Measurements from ENCODE around the gene LYPD6B. TPM values are rescaled to one million over a fixed set of nuclear protein-coding genes. Genes with fewer than 3 reads are reported as not detected.

Gene LYPD6B
- total RNA-seq, 1 experiment from 2014 or later: 2.0 TPM

DNA sequence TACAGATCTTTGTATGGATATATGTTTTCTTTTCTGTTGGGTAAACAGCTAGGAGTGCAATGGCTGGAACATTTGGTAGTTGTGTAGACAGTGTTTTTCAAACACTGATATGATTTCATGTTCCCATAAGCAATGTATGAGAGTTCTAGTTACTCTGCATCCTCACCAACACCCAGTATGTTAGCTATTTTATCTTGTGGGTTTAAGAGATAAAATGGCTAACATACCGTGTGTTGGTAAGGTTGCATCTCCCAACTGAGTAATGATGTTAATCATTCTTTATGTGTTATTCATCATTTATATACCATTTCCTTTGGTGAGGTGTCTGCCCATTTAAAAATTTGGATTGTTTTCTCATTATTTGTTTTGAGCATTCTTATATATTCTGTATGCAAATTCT, 65.7 kb downstream of the LYPD6B start:
- Mint-ChIP-seq H3K36me3 (ENCODE audit: insufficient read depth in 1 of 3, low read depth in 3 of 3) (peaks cover 0 to 12% (median 5%) of the 10 kb centered on the region in 3 experiments; a peak in 5 of 7 replicates), H3K4me1 (peaks cover 0 to 2% of the 10 kb centered on the region in 2 experiments; a peak in 1 of 4 replicates), H3K27me3 (ENCODE audit: low read depth) (no peaks in the 10 kb centered on the region; the same call in 1 of the 2 replicates), H3K4me3 (no peak overlapping the region), H3K27ac (no peak overlapping the region), H3K9me3 (peaks cover 6 to 17% of the 10 kb centered on the region in 2 experiments; a peak in 4 of 5 replicates)
- H3K4me2 ChIP-seq (ENCODE audit: insufficient read depth, insufficient read length, low read length): no peak overlapping the region
- no peak overlapping the region for H2AK5ac ChIP-seq (ENCODE audit: insufficient read length, low read length)
- WGBS (ENCODE audit: extremely low coverage, insufficient read length, low lambda C conversion rate): no CpG with 5 or more reads among the region's 1 CpG
- H3K79me2 ChIP-seq (ENCODE audit: insufficient read depth, low read length): no peaks in the 10 kb centered on the region
- H2BK20ac ChIP-seq (ENCODE audit: low read depth, low read length, poor library complexity, severe bottlenecking): no peak overlapping the region
- H4K8ac ChIP-seq (replicated peaks; ENCODE audit: insufficient read length, low read depth, low read length): no peak overlapping the region
- no peak overlapping the region for H2AFZ ChIP-seq (ENCODE audit: low read length)
- H2BK5ac ChIP-seq (ENCODE audit: insufficient read length, low read length): no peak overlapping the region
- no peak overlapping the region for H3K9ac ChIP-seq (ENCODE audit: extremely low read depth, insufficient read length, low read length)
- H3K56ac ChIP-seq (ENCODE audit: insufficient read length, low read depth, low read length): no peak overlapping the region
- DNase-seq: no peak
- no peak overlapping the region for H4K5ac ChIP-seq (ENCODE audit: insufficient read length, low read depth, low read length)
- no peaks in the 10 kb centered on the region for H4K20me1 ChIP-seq (ENCODE audit: control insufficient read depth, insufficient read depth, insufficient read length)
- H3K27ac ChIP-seq (ENCODE audit: insufficient read length, low read depth, low read length): no peak overlapping the region
- H3T11ph ChIP-seq (ENCODE audit: low read length): no peak overlapping the region
- H3K9me3 ChIP-seq (ENCODE audit: control insufficient read depth, low read depth, low read length): no peaks in the 10 kb centered on the region
- no peak overlapping the region for H3K23ac ChIP-seq (ENCODE audit: insufficient read length, low read depth, low read length)
- H3K18ac ChIP-seq (ENCODE audit: insufficient read length, low read depth, low read length): no peak overlapping the region
- no peak overlapping the region for H4K91ac ChIP-seq (ENCODE audit: insufficient read length, low read depth, low read length)
- H3K23me2 ChIP-seq (ENCODE audit: insufficient read length, low read depth, low read length, poor library complexity, severe bottlenecking): no peaks in the 10 kb centered on the region
- H3K4ac ChIP-seq (ENCODE audit: low read depth, low read length): no peak overlapping the region
- H2BK120ac ChIP-seq (ENCODE audit: low read depth, low read length, poor library complexity, severe bottlenecking): no peak overlapping the region
- H3K79me1 ChIP-seq (ENCODE audit: insufficient read depth, low read depth, low read length, poor library complexity, severe bottlenecking): no peaks in the 10 kb centered on the region
- H3K4me1 ChIP-seq (ENCODE audit: insufficient read depth, low read length): no peaks in the 10 kb centered on the region
- no peak overlapping the region for H3K14ac ChIP-seq (ENCODE audit: insufficient read depth, low read length)
- H2BK12ac ChIP-seq (ENCODE audit: insufficient read length, low read depth, low read length): no peak overlapping the region
- TF ChIP-seq, protein P1, sequence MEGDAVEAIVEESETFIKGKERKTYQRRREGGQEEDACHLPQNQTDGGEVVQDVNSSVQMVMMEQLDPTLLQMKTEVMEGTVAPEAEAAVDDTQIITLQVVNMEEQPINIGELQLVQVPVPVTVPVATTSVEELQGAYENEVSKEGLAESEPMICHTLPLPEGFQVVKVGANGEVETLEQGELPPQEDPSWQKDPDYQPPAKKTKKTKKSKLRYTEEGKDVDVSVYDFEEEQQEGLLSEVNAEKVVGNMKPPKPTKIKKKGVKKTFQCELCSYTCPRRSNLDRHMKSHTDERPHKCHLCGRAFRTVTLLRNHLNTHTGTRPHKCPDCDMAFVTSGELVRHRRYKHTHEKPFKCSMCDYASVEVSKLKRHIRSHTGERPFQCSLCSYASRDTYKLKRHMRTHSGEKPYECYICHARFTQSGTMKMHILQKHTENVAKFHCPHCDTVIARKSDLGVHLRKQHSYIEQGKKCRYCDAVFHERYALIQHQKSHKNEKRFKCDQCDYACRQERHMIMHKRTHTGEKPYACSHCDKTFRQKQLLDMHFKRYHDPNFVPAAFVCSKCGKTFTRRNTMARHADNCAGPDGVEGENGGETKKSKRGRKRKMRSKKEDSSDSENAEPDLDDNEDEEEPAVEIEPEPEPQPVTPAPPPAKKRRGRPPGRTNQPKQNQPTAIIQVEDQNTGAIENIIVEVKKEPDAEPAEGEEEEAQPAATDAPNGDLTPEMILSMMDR (conservative IDR thresholded peaks at IDR 0.05): no peak
- no peak overlapping the region for H2BK15ac ChIP-seq (ENCODE audit: low read depth, low read length)
- no peaks in the 10 kb centered on the region for H3K27me3 ChIP-seq (ENCODE audit: insufficient read depth, low read length)

All from H9 (cell line).